ENCODE measurements around the gene CABLES1. TPM values are rescaled to one million over a fixed set of nuclear protein-coding genes. Genes with fewer than 3 reads are reported as not detected.

Gene CABLES1
- total and polyA plus RNA-seq, 2 of the 8 experiments (the other 6 are each of a cell fraction or from before 2014, with no cell fraction given), result 9.2 to 26.4 TPM

DNA sequence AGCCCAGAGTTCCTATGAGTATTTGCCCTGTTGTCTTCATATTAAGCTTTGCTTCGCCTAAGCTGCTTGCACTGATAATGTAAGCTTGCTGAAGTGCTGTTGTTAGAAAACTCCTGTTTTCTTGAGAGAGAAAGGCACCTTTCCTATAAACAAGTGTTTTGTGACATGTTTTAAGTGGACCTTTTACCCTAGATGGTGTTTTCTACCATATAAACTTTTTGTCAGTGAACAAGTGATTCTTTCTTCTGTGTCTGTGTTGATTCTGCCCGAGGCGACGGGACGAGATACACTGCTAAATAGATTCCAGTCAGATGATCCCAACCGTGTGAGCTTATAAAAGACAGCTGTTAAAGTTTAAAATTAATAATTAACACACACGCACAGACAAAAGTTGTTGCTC is 24.1 kb downstream of the CABLES1 start:
- CTCF ChIA-PET (ENCODE audit: partially characterized antibody), result interaction anchor here (1.3 kb wide), 1 partner anchor 10 kb away, joined by 6 read pairs; no protein-coding TSS in a partner anchor
- Histone ChIP-seq H3K14ac (ENCODE audit: insufficient read length) (no peak overlapping the region), H4K8ac (ENCODE audit: extremely low read depth, insufficient read depth, low read length) (no peak overlapping the region), H2BK12ac (ENCODE audit: low read depth, low read length) (no peak overlapping the region), H2AK5ac (ENCODE audit: low read depth, low read length) (no peak overlapping the region), H3K56ac (replicated peaks; ENCODE audit: insufficient read length, low read depth, low read length) (no peak overlapping the region), H3K4me2 (ENCODE audit: insufficient read depth in 1 of 2, low read depth in 2 of 2, low read length in 2 of 2) (no peak overlapping the region), H4K91ac (replicated peaks; ENCODE audit: insufficient read length, low read length) (no peak overlapping the region), H3K79me2 (ENCODE audit: control insufficient read depth in 1 of 2, insufficient read depth in 2 of 2, low read length in 2 of 2) (peaks cover 9 to 90% of the 10 kb centered on the region in 2 experiments; a peak in 3 of 4 replicates), H3K27ac (ENCODE audit: low read depth, low read length) (no peak overlapping the region), H3K4me3 (ENCODE audit: extremely low read depth in 1 of 4, insufficient read depth in 2 of 4, low read depth in 3 of 4, low read length in 4 of 4) (no peak overlapping the region), H4K5ac (ENCODE audit: insufficient read length, low read depth, low read length) (no peak overlapping the region), H3K4me1 (replicated peaks in 1 of 4; ENCODE audit: control insufficient read depth in 3 of 4, insufficient read depth in 4 of 4, low read length in 3 of 4) (peaks cover 5 to 13% (median 7%) of the 10 kb centered on the region in 4 experiments; a peak in 6 of 7 replicates), H3K9me3 (ENCODE audit: insufficient read depth in 2 of 2, low read depth in 1 of 2, low read length in 1 of 2) (no peaks in the 10 kb centered on the region), H3K9ac (replicated peaks in 1 of 4; ENCODE audit: extremely low read depth in 1 of 4, low read depth in 3 of 4, low read length in 3 of 4) (no peak overlapping the region), H3K23me2 (ENCODE audit: low read depth, low read length) (no peaks in the 10 kb centered on the region), H4K20me1 (replicated peaks in 1 of 2; ENCODE audit: control insufficient read depth in 1 of 2, insufficient read depth in 2 of 2, low read length in 2 of 2) (no peaks in the 10 kb centered on the region), H3K23ac (ENCODE audit: insufficient read length) (no peak overlapping the region), H2BK120ac (replicated peaks; ENCODE audit: low read depth, low read length) (no peak overlapping the region), H3K79me1 (ENCODE audit: low read depth, low read length) (peaks cover 23% of the 10 kb centered on the region), H3K4ac (replicated peaks; ENCODE audit: insufficient read length, low read depth, low read length) (no peak overlapping the region), H3K36me3 (ENCODE audit: control insufficient read depth in 2 of 4, insufficient read depth in 4 of 4, low read length in 3 of 4) (no peaks in the 10 kb centered on the region), H3K27me3 (replicated peaks in 1 of 4; ENCODE audit: control insufficient read depth in 3 of 4, extremely low read depth in 1 of 4, insufficient read depth in 3 of 4, low read length in 3 of 4) (no peaks in the 10 kb centered on the region), H3K18ac (ENCODE audit: extremely low read depth, low read length) (no peak overlapping the region), H2BK5ac (ENCODE audit: low read depth, low read length) (no peak overlapping the region), H2AFZ (ENCODE audit: low read length) (no peak overlapping the region), H2BK20ac (ENCODE audit: low read length) (no peak overlapping the region), H2BK15ac (ENCODE audit: low read length) (no peak overlapping the region)
- FAIRE-seq, result no peak
- WGBS, 2 experiments (ENCODE audit: extremely low coverage in 1 of 2, insufficient coverage in 1 of 2, insufficient read length in 1 of 2, insufficient replicate concordance in 2 of 2, low coverage in 1 of 2, low lambda C conversion rate in 2 of 2, missing lambda C conversion rate in 1 of 2), result 92% methylated on average over 7 of the region's 7 CpGs; no CpG with 5 or more reads in 1 of the 2 experiments
- no peak for DNase-seq (ENCODE audit: low read depth in 1 of 2, low spot score in 2 of 2)
- TF ChIP-seq KDM4A (IDR thresholded peaks at IDR 0.05; ENCODE audit: low read depth, low read length, severe bottlenecking), result no peak
- POLR2A ChIA-PET (ENCODE audit: partially characterized antibody), result interaction anchor here (1.1 to 1.9 kb wide), 2 partner anchors 12 to 22 kb away, joined by 3 to 4 read pairs; no protein-coding TSS in a partner anchor
